OCI-LY1 (cell line): Measurements from ENCODE around the gene TPSD1.

Experiments
- H2AFZ ChIP-seq: fragments of 200-600 bp; sonication (generic), shearing (Covaris generic); 2 replicates; pipeline ENCODE4 v1.6.0; 2014; ENCODE audit warnings: antibody characterized with exemption, mild to moderate bottlenecking, low read length
- H3F3A ChIP-seq: fragments of 200-600 bp; sonication (generic), shearing (Covaris generic); 2 replicates; pipeline ENCODE4 v1.6.0; 2014; ENCODE audit warnings: mild to moderate bottlenecking, antibody characterized with exemption, low read length, moderate library complexity; ENCODE audit not compliant: insufficient read depth
- H3K27ac ChIP-seq: fragments of 200-600 bp; sonication (generic); 2 replicates; pipeline ENCODE4 v1.5.1; 2014; ENCODE audit warnings: low read length, mixed run types, mild to moderate bottlenecking, low read depth; ENCODE audit not compliant: poor library complexity, severe bottlenecking
- H3K27me3 ChIP-seq: fragments of 200-600 bp; sonication (generic); 2 replicates; pipeline ENCODE4 v1.6.0; 2014; ENCODE audit warnings: antibody characterized with exemption, mild to moderate bottlenecking, low read length, moderate library complexity; ENCODE audit not compliant: insufficient read depth
- H3K36me3 ChIP-seq: fragments of 200-600 bp; sonication (generic); 2 replicates; pipeline ENCODE4 v1.6.1; 2014; ENCODE audit warnings: mild to moderate bottlenecking, antibody characterized with exemption, low read length, moderate library complexity, mixed read lengths; ENCODE audit not compliant: insufficient read depth
- H3K4me1 ChIP-seq: fragments of 200-600 bp; sonication (generic); 2 replicates; pipeline ENCODE4 v1.5.1; 2014; ENCODE audit warnings: mild to moderate bottlenecking, low read length, moderate library complexity; ENCODE audit not compliant: insufficient read depth, severe bottlenecking
- H3K4me2 ChIP-seq: fragments of 200-600 bp; sonication (generic), shearing (Covaris generic); 2 replicates; pipeline ENCODE4 v1.6.1; 2014; ENCODE audit warnings: low read length
- H3K4me3 ChIP-seq: fragments of 200-600 bp; sonication (generic); 2 replicates; pipeline ENCODE4 v1.5.1; 2014; ENCODE audit warnings: low read length, low read depth, mild to moderate bottlenecking, mixed read lengths; ENCODE audit not compliant: poor library complexity, severe bottlenecking
- H3K79me2 ChIP-seq: fragments of 200-600 bp; shearing (Covaris generic); 2 replicates; pipeline ENCODE4 v1.6.1; 2016; ENCODE audit warnings: mixed run types, low read length, mixed read lengths; ENCODE audit not compliant: insufficient read depth
- H3K9ac ChIP-seq: fragments of 200-600 bp; sonication (generic), shearing (Covaris generic); 2 replicates; pipeline ENCODE4 v1.6.1; 2014; ENCODE audit warnings: mild to moderate bottlenecking, low read length, mixed read lengths
- H3K9me2 ChIP-seq: fragments of 200-600 bp; sonication (generic), shearing (Covaris generic); 2 replicates; pipeline ENCODE4 v1.6.1; 2014; ENCODE audit warnings: low read depth, mild to moderate bottlenecking, low read length, mixed read lengths
- H3K9me3 ChIP-seq: fragments of 200-600 bp; shearing (Covaris generic); 2 replicates; pipeline ENCODE4 v1.6.1; 2014; ENCODE audit warnings: low read length, mixed read lengths
- H4K20me1 ChIP-seq: fragments of 200-600 bp; sonication (generic), shearing (Covaris generic); 2 replicates; pipeline ENCODE4 v1.6.0; 2016; ENCODE audit warnings: mild to moderate bottlenecking, low read length; ENCODE audit not compliant: insufficient read depth
- EZH2 ChIP-seq: fragments of 200-600 bp; sonication (generic), shearing (Covaris generic); IDR thresholded peaks from 2 replicates; pipeline ENCODE4 v1.8.0; 2017; ENCODE audit warnings: borderline replicate concordance, mixed run types, mild to moderate bottlenecking, antibody characterized with exemption, low read length, moderate library complexity, mixed read lengths
- TF ChIP-seq, protein P1 (sequence below): fragments of 200-600 bp; sonication (generic), shearing (Covaris generic); IDR thresholded peaks from 2 replicates; pipeline ENCODE4 v1.5.1; 2017; ENCODE audit warnings: mild to moderate bottlenecking, antibody characterized with exemption, low read length, moderate library complexity, mixed read lengths

The TPSD1 gene

DNA sequence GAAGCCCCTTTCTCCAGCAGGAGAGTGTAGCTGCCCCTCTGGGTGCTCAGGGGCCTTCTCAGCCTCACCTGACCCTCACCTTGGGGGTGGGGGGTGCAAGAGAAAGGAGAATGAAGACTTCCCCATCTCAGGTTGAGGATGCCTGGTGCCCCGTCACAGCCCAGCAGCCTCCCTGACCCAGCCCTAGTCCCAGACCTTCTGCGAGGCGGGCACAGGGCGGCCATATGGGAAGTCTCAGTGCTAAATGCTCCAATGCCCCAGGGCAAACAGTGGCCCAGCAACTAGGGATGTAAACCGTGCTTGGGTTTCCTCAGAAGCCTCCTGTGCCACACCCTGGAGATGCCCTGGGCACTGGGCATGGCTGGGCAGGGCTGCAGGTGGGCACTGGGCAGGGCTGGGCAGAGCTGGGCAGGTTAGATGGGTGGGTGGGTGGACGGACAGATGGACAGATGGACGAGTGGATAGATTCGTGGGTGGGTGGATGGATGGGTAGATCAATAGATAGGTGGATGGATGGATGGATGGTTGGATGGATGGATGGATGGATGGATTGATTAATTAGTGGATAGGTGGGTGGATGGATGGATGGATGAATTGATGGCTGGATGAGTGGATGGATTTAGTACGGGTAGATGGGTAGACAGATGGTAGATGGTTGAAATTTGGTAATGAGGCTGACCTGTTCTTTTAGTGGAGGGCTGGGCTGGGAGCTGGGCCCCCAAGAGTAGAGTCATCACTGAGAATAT, 16.8 kb downstream of the TPSD1 start:
- H3K4me1 ChIP-seq = peaks cover 7% of the 10 kb centered on the region
- no peaks in the 10 kb centered on the region for H3K9me3 ChIP-seq
- H2AFZ ChIP-seq = no peak overlapping the region
- no peaks in the 10 kb centered on the region for H4K20me1 ChIP-seq
- H3K36me3 ChIP-seq = no peaks in the 10 kb centered on the region
- H3K4me3 ChIP-seq = no peak overlapping the region
- peak overlapping the region; percentile 5; the same call in 1 of the 2 replicates for H3K4me2 ChIP-seq
- no peaks in the 10 kb centered on the region for H3F3A ChIP-seq
- peak overlapping the region; percentile 18 for H3K27ac ChIP-seq
- H3K9me2 ChIP-seq = no peaks in the 10 kb centered on the region
- no peak overlapping the region for H3K9ac ChIP-seq
- no peaks in the 10 kb centered on the region for H3K79me2 ChIP-seq
- no peak for TF ChIP-seq EZH2
- TF ChIP-seq, protein P1, sequence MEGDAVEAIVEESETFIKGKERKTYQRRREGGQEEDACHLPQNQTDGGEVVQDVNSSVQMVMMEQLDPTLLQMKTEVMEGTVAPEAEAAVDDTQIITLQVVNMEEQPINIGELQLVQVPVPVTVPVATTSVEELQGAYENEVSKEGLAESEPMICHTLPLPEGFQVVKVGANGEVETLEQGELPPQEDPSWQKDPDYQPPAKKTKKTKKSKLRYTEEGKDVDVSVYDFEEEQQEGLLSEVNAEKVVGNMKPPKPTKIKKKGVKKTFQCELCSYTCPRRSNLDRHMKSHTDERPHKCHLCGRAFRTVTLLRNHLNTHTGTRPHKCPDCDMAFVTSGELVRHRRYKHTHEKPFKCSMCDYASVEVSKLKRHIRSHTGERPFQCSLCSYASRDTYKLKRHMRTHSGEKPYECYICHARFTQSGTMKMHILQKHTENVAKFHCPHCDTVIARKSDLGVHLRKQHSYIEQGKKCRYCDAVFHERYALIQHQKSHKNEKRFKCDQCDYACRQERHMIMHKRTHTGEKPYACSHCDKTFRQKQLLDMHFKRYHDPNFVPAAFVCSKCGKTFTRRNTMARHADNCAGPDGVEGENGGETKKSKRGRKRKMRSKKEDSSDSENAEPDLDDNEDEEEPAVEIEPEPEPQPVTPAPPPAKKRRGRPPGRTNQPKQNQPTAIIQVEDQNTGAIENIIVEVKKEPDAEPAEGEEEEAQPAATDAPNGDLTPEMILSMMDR = no peak
- H3K27me3 ChIP-seq = no peaks in the 10 kb centered on the region; the same call in 1 of the 2 replicates

DNA sequence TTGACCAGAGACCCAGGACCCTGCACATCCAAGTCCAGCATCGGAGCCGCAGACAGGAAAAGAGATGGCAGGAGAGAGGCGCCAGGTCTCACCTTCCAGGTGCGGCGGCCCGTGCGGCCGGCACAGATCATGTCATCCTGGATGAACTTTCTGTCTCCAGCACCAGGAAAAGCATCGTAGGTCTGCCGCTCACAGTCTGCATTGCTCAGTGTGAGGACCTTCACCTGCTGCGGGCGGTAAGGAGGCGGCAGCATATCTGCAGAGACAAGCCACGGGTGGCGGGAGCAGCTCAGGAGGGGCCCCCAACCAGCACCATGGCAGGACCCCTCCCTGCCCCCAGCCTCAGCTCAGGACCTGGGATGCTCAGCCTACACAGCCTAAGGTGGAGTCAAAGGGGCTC, 17.9 kb downstream of the TPSD1 start:
- Histone ChIP-seq H4K20me1 (no peaks in the 10 kb centered on the region), H3K4me1 (peaks cover 7% of the 10 kb centered on the region), H3K9me3 (no peaks in the 10 kb centered on the region), H3K9ac (no peak overlapping the region), H2AFZ (no peak overlapping the region), H3F3A (no peaks in the 10 kb centered on the region), H3K27ac (no peak overlapping the region), H3K9me2 (no peaks in the 10 kb centered on the region), H3K36me3 (no peaks in the 10 kb centered on the region), H3K79me2 (no peaks in the 10 kb centered on the region), H3K27me3 (no peaks in the 10 kb centered on the region; the same call in 1 of the 2 replicates), H3K4me3 (no peak overlapping the region), H3K4me2 (no peak overlapping the region)
- TF ChIP-seq EZH2 = no peak
- TF ChIP-seq, protein P1 = no peak

DNA sequence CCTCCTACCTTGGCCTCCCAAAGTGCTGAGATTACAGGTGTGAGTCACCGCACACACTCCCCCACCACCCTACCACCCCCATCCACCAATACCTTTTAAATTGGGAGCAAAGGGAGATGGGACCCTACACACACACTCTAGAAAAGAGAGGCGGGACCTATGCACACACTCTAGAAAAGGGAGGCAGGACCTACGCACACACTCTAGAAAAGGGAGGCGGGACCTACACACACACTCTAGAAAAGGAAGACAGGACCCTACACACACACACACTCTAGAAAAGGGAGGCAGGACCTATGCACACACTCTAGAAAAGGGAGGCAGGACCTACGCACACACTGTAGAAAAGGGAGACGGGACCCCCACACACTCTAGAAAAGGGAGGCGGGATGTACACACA, 18.9 kb downstream of the TPSD1 start:
- H3K9ac ChIP-seq = no peak overlapping the region
- no peak overlapping the region for H3K4me2 ChIP-seq
- no peaks in the 10 kb centered on the region for H4K20me1 ChIP-seq
- H3K9me3 ChIP-seq = no peaks in the 10 kb centered on the region
- no peaks in the 10 kb centered on the region for H3F3A ChIP-seq
- H3K36me3 ChIP-seq = no peaks in the 10 kb centered on the region
- H3K27me3 ChIP-seq = no peaks in the 10 kb centered on the region; the same call in 1 of the 2 replicates
- H3K4me3 ChIP-seq = no peak overlapping the region
- no peaks in the 10 kb centered on the region for H3K9me2 ChIP-seq
- no peak overlapping the region for H3K27ac ChIP-seq
- H2AFZ ChIP-seq = no peak overlapping the region
- TF ChIP-seq, protein P1 = no peak
- no peak for TF ChIP-seq EZH2
- H3K79me2 ChIP-seq = no peaks in the 10 kb centered on the region
- peaks cover 7% of the 10 kb centered on the region for H3K4me1 ChIP-seq
